Inflammatory macrophage treated with lipopolysaccharide for 1 hour (primary cell): ENCODE results near the gene RASSF7.
"Not testable (repeated sequence)": the region's sequence is repeated elsewhere in the genome, so short reads cannot be mapped to it uniquely, and the experiment has no call there.

Experiments used
- DNase-seq, 2 donors: peaks; one replicate each; pipeline ENCODE4 v3.0.0-alpha.2; 2020 to 2022

The RASSF7 gene

DNA sequence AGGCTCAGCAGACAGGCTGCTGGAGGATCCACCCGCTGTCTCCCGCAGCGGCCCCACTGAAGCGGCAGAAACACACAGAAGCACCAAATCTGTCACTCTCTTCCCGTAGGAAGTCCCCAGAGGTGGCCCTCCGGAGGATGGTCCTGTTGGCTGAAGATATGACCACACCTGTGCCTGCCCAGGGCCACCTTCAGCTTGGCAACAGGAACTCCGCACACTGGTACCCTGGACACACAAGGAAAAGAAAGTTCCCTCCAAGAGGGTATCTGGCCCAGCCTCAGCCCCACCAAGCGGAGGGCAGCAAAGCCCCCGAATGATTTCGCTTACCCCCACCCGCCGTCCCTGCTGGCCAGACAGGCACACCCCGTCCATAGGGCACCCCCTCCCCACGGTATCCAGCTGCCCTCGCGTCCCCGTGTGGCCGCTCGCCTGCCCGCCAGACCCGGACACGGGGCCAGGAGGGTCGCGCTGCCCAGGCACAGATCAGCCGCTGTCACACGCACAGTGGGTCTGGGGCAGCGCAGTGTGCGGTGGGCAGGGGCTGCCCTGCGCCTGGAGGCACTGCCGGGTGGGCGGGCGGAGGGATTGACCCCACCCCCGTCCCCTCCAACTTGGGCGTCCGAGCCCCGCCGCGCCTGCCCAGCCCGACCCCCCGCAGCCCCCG, 7.0 kb downstream of the RASSF7 start:
- DNase-seq: no peak

DNA sequence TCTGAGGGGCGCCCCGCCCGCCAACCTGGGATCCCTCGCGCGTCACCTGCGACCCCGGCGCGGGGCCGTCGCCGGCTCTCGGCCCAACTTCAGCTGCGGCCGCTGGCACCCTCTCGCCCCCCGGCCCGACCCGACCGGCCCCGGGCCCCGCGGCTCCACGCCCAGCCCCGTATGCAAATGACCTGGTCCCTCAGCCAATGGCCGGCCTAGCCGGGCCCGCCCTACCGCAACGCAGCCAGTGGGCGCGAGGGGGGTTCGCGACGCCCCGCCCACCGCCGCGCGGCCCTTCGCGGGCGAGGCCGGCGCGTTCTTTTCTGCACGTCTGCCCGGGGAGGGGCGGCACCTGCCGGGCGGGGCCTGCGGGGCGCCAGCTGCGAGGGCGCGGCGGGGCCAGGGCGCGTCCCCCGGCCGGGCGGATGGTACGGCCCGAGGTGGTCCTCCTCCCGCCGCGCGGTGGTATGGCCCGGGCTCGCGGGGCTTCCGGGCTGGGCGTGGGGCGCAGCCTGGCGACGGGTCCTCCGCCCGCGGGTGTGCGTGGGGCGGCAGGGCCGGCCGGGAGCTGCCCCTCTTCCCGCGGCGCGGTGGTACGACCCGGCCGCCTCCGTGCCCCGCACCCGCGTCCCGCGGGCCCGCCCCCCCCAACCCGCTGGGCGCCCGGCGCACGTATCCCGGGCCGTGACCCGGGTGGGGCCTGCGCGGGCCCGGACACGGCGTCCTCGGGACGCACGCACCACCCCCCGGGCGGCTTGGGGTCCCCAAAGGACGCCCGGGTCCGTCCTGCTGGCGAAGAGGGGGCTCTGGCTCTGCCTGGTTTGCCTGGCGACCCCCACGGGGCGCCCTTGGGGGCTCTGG, 7.8 kb downstream of the RASSF7 start:
- peak; percentile 82 to 88 for DNase-seq

DNA sequence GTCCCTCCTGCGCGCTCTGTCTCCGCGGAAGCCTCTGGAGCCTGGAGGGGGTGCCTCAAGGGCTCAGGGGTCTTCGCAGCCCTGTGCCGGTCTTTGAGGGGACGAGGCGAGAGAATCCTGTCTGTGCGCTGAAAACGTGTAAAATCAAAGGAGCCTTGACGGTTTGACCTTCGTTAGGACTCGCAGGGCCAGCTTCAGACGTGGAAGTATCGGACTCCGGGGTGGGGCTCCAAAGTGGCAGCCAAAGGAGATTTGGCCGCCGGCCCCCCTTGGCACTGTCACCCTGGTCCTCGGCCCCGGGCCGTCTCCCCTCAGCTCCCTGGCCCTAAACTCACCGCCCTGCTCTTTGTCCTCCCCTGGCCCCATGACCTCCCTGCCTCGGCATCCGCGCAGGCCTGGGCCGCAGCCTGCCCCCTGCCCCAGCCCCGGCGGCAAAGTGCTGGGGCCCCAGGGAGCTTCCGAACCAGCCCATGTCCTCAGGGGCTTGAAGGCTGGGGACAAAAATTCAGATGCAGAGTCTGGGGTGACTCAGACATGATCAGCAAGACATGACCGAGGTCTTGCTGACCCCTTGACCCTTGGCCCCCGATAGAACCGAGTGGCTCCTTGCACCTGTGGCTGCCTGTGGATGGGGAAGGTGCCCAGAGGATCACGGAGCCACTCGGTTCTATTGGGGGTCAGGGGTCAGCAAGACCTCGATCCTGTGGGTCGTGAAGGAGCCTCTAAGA, 8.6 kb downstream of the RASSF7 start:
- DNase-seq: no peak

DNA sequence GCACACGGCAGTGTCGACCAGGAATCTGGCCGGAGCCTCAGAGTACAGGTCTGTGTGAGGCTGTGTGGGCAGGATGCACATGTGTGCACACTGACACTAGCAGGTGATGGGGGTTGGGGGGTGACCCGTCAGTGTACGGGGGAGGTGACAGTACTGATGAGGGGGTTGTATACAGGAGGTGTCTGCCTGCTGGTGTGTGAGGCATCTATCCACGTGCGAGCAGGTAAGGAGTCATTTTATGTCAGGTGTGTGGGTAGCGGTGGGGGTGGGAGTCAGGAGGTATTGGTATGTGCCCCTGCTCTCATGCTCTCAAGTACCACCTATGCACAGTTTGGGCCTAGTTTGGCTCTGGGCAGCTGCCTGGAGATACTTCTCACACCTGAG, 11.0 kb downstream of the RASSF7 start:
- no peak for DNase-seq

DNA sequence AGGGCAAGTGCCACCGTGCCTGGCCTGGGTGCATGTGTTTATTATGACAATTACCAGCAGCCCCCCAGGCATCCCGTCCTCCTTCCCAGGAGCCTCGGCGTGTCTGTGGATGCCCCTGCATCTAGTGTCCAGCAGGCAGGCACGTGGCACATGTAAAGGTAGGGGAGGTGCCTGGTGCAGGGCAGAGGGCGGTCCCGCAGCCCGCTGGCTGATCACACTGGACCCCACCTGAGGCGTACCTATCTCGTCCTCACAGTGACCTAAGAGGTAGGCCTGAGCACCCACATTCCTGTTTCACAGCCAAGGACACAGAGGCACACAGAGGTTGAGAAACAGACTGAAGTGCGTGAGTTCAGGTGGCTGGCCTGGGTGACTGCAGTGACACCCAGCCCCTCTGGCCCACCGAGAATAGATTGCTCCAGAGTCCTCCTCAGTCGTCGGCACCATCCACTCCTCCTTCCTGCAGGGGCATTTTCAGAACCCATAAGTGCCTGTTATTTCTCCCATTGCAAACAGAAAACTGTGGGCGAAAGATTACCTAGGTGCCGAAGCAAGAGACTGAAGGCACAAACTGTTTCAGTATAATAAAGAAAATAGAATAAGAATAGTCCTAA, 12.5 kb downstream of the RASSF7 start:
- DNase-seq: no peak

DNA sequence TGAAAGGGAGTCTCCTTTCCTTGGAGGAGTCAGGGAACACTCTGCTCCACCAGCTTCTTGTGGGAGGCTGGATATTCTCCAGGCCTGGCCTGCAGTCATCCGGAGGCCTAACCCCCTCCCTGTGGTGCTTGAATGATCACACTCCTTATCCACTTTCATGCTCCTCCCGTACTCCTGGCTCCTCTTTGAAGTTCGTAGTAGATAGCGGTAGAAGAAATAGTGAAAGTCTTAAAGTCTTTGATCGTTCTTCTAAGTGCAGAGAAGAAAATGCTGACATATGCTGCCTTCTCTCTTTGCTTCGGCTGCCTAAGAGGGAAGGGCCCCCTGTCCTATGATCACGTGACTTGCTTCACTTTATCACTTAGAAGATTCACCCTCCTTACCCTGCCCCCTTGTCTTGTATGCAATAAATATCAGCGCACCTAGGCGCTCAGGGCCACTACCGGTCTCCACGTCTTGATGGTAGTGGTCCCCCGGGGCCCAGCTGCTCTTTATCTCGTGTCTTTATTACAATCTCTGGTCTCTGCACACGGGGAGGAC, 13.3 kb downstream of the RASSF7 start:
- not testable (repeated sequence) for DNase-seq

DNA sequence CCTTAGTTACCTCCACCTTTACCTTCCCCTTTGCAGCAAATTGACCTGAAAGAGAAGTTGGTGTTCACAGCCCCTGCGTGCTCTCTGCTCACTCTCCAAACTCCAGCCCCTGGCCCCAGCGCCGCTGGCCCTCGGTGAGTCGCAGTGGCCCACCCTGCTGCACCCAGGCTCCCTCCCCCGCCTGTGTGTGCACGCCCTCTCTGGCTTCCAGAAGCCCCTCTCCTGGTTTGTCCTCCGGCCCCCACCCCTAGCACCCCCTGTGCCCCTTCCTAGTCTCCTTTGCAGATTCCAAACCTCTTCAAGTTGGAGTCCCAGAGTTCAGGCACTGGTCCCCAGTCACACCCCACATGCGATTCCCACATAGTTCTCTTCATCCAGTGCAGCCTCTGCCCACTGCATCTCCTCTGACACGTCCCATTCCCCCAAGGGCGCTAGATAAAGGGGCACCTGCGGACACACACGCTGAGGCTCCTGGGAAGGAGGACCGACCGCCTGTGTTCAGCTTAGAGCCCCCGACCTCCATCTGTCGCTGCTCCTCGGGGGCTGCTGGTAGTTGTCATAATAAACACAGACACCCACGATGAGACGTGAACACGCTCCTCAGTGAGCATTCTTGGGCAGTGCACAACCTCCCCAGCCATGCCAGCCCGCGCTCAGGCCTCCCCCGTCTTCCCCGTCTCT, 14.0 kb downstream of the RASSF7 start:
- no peak for DNase-seq

DNA sequence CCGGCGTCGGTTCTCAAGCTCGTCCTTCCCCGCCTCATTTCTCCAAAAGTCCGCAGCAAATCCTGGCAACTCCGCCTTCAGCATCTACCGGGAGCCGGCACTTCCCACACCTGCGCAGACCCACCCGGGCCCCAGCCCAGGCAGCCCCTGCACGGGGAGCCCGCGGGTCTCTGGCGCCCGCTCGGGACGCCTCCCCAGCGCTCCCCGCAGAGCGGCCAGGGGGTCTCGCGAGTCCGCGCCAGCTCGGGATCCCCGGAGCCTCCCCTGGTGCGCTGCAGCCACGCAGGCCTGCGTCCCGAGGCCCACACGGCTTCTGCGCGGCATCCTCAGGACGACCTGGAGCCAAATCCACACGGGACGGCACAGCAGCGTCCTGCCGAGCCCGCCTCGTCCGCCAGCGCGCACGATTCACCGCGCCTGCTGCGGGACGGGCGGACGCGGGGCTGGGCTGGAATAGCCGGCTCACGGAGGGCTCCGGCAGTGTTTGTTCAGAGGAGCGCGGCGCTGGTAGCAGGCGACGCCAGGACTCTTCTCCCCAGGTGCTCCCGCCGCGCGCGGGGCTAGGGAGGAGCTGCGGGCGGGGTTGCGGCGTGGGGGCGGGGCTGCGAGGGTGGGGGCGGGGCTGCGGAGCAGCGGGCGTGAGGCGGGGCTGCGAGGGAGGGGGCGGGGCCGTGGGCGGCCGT, 14.7 kb downstream of the RASSF7 start:
- DNase-seq: no peak

DNA sequence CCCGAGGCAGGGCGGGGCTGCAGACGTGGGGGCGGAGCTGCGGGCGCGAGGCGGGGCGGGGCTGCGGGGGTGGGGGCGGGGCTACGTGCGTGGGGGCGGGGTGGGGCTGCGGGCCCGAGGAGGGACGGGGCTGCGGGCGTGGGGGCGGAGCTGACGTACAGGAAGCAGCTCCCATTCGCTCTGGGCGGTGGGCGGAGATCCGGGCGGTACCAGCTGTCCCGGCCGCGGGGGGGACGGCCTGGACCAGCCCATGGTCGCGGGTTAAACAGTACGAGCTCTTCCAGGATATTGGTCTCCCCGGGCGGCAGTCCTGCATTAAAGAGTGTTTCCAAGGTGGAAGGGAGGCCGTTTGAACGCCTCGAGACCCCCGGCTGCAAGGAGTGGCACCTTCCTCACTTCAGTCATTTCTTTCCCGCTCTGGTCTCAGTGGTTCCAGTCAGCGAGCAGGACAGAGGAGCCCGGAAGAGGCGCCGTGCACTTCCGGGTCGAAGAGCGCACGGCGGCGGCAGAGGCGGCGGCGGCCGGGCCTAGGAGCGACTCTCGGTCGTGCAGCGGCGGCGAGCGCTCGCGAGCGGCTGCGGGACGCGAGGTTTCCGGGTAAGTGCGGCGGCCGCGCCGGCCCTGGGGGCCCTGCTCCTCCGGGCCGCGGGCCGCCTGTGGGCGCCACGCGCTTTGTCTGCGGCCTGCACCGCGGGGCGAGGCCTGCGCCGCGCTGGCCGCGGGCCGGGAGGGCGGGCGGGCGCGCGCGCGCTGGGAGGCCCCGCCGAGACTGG, 15.4 kb downstream of the RASSF7 start, which contains the start of gene PHRF1:
PHRF1 (plus strand) TSS at position 475 of the 773 bp plus-strand sequence. CDS start 5,043 bp downstream, outside the sequence.
- peak; percentile 86 to 92 for DNase-seq

DNA sequence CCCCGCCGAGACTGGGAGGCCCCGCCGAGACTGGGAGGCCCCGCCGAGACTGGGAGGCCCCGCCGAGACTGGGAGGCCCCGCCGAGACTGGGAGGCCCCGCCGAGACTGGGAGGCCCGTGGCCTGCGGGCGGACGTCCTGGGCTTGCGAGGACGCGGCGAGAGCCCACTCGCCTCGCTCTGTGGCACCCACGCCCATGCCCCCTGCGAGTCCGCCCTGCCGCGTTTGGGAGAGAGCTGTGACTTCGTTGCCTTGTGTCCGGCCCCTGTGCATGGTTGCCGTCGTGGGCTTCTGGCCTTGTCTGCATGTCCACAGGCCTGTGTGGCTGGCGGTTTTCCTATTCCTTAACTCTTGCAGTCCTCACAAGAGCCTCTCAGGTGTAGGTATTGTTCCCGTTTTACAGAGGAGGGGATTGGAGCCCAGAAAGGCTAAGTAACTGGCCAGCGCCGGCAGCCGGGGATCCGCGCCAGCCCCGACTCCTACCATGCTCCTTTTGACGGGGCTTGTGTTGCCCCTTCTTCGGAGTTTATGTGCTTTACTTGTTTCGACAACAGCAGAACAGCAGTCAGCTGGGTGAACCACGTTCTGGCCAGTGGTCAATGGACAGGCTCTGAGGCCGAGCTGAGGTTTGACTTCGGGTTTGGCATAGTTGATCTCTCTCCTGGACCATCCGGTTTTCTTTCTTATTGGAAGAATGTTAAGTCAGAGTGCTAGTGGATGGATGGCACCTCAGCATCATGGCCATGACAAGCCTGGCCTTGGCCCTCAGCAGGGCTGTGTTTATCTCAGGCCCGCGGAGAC, 16.2 kb downstream of the RASSF7 start:
- no peak for DNase-seq

DNA sequence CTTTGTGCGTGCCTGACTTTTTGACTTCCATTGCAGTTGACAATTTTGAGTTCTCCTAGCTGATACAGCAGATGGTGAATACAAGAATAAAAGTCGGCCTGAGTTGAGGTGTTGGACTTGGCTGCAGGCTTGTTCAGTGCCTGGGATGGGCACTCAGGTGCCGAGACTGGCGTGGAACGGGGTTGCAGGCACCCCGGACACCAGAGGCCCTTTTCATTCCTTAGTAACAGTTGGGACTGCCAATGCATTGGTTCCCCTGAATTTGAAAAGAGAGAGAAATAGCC, 16.8 kb downstream of the RASSF7 start:
- DNase-seq: no peak

DNA sequence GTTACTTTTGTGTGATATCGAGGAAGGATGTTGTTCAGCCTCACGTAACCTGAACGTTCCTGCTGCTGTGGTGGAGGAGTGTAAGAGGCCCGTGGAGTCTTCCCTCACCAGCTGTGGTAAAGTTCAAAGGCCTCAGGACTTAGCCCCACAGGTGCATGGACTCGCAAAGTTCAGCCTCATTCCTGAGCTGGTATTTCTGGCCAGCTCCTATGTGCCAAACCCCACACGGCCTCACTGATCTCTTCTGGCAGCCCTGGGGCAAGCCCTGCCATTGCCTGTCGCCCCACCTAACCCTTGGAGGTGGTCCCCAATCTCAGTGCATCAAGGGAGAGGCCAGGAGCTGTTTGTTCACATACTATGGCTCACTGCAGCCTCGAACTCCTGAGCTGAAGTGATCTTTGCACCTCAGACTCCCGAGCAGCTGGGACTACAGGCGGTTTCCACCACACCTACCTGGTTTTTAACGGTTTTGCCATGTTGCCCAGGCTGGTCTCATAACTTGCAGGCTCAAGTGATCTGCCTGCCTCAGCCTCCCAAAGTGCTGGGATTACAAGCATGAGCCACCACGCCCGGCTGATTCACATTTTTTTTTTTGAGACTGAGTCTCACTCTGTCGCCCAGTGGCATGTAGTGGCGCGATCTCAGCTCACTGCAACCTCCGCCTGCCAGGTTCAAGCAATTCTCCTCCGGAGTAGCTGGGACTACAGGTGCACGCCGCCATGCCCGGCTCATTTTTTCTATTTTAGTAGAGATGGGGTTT, 17.7 kb downstream of the RASSF7 start:
- DNase-seq: no peak

DNA sequence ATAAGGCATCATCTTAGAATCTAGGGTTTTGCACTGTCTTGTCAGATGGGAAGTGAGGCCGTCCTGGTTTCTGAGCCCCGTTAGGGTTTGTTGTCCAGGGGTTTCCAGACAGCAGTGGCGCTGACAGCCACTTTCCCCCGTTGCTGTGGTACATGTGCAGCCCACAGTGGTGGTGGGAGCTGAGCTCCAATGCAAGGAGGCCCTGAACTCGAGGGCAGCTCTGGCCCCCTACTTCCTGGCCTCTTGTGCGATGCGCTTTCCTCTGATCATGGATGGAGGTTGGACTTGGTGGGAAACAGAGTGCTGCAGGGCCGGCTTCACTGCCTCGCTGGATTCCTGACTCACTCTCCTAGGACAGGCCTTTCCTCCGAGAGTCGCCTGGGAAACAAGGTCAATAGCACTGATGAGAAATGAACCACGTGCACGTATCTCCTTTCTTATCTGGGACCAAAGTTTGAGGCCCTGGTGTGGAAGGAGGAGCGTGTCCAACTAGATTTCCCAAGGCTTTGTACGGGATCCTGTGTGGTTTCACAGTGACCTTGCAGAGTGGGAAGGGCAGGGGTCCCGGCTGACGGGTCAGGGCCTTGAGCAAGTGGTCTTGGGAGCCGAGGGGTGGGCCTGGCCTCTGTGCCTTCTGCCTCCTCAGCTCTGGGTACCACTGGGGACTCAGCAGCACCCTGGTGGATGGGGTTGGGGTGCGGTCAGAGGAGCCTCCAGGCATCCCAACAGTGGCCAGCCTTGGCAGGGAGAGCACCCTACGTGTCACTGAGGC, 19.2 kb downstream of the RASSF7 start:
- no peak for DNase-seq

DNA sequence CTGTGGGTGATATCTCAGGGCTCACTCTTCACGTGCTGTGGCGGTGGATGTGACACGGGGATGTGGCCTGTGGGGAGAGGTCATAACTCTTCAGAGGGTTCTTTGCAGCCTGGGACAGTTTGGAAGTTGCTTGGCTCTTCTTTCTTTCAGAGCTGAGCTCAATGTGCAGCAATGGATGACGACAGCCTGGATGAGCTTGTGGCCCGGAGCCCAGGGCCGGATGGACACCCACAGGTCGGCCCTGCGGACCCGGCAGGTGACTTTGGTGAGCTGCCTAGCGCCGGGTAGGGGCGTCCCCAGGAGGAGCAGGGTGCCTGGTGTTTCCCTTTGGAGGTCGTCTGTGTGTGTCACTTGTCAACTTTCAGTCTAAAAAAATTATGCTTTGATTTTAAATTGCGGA, 20.6 kb downstream of the RASSF7 start:
- DNase-seq: no peak

DNA sequence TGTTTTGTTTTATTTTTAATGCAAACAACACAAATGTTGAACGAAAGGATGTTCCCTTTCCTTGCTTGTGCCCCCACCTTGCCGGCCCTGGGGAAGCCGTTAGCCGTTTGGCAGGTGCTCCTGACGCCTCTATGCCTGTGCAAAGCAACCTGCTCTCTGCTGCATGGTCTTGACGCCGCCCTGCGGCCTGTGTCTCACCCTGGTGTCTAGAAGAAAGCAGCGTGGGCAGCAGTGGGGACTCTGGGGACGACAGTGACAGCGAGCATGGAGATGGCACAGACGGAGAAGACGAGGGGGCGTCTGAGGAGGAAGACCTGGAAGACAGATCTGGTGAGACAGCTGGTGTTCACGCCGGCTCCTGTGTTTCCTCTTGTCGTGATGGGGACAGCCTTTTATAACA, 21.0 kb downstream of the RASSF7 start:
- no peak for DNase-seq

DNA sequence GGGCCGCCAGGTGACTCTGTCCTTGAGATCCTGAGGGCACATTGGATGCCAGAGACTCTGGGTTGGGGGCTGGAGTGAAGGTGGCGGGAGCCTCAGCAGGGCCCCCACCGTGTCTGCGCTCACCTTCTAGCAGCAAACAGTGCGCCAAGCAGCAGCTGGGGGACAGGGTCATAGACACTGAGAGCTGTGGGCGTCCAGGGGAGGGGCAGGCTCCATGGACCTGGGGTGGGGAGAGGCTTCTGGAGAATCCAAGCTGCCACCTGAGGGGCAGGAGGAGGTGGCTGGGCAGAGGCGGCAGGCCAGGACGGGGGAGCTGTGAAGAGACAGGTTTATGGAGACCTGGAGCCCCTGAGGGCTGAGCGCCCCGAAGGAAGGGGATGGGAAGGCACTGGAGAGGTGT, 23.5 kb downstream of the RASSF7 start:
- no peak for DNase-seq

DNA sequence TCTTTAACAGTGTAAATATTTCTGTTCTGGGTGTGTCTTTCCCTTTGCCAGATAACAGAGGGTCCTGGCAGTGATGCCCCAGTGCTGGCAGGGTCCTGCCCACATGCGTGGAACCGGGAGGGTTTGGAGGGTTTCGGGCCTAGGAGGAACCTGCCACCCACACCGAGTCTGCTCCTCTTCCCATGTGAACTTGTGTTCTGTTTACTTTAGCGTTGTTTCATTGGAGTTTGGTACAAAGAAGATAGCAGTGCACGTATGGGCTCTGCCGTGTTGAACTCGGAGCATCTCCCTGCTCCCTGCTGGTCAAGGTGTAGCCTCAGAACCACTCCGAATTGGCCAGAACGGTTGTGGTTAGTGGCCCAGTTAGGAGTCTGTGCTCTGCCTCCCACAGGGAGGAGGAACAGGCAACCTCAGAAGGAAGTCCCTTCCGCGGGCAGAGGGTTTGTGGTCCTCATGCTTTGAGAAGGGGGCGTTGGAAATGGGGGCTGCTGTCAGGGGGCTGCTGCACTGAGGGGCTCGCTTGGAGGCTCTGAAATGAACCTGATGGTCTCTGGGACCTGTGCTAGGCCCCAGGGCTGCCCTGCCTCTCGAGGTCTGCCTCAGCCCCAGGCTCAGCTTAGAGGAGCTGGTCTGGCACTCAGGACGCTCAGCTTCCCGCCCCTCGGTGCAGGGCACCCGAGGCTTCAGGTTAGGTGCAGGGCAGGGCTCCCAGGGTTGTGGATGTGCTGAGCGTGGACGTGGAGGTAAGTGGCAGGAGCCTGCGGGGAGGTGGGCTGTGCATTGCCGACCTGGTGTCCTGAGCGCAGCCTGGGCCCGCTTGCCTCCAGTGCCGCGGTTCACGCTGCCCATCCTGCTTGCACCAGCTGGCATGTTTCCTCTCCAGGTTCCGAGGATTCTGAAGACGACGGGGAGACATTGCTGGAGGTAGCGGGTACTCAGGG, 25.9 kb downstream of the RASSF7 start:
- no peak for DNase-seq
